Right lobe of liver (tissue), 4 donors: ENCODE data around the gene PLXNA3.

Experiments used
- POLR2A ChIP-seq: fragments of 450-650 bp; IDR thresholded peaks from one replicate; pipeline ENCODE4 v1.6.1; 2017; ENCODE audit warnings: antibody characterized with exemption, mild to moderate bottlenecking
- TF ChIP-seq, protein P1 (sequence below), 4 donors: fragments of 200-600 bp in 3 of 4; fragments of 450-650 bp in 1 of 4; IDR thresholded peaks; one replicate each; pipeline versions ENCODE4 v1.5.1 to v1.8.0; 2016 to 2022; ENCODE audit warnings: antibody characterized with exemption in 4 of 4, mild to moderate bottlenecking in 2 of 4
- donor health status: DM: no; HTN: no; CAD: no.
- donor health status: DM: no; HTN: no; CAD: no.
- donor health status: DM: no; HTN: yes; CAD: no.

DNA sequence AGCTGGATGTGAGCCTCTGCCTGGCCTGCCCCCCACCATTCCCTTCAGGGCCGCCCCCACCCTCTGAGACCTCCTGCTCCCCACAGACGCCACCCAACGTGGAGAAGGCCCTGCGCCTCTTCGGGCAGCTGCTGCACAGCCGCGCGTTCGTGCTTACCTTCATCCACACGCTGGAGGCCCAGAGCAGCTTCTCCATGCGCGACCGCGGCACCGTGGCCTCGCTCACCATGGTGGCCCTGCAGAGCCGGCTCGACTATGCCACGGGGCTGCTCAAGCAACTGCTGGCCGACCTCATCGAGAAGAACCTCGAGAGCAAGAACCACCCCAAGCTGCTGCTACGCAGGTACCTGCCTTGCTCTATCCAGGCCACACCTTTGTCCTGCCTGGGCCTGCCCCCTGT lies 10.1 kb downstream of the PLXNA3 start:
- TF ChIP-seq, protein P1, sequence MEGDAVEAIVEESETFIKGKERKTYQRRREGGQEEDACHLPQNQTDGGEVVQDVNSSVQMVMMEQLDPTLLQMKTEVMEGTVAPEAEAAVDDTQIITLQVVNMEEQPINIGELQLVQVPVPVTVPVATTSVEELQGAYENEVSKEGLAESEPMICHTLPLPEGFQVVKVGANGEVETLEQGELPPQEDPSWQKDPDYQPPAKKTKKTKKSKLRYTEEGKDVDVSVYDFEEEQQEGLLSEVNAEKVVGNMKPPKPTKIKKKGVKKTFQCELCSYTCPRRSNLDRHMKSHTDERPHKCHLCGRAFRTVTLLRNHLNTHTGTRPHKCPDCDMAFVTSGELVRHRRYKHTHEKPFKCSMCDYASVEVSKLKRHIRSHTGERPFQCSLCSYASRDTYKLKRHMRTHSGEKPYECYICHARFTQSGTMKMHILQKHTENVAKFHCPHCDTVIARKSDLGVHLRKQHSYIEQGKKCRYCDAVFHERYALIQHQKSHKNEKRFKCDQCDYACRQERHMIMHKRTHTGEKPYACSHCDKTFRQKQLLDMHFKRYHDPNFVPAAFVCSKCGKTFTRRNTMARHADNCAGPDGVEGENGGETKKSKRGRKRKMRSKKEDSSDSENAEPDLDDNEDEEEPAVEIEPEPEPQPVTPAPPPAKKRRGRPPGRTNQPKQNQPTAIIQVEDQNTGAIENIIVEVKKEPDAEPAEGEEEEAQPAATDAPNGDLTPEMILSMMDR (IDR thresholded peaks at IDR 0.05), result no peak
- no peak for TF ChIP-seq POLR2A
